Progenitor cell of endocrine pancreas (in vitro differentiated cells): ENCODE measurements around the gene CEP170B. TPM values are rescaled to one million over a fixed set of nuclear protein-coding genes. Genes with fewer than 3 reads are reported as not detected.
A peak's percentile ranks its signal among the peaks of the same experiment; 100 is the strongest.
"Not testable (repeated sequence)": the region's sequence is repeated elsewhere in the genome, so short reads cannot be mapped to it uniquely, and the experiment has no call there.

Experiments
- DNase-seq: peaks from one replicate; pipeline ENCODE4 v3.0.0; 2021; ENCODE audit warnings: low spot score; ENCODE audit not compliant: unreplicated experiment
- H3K27ac Mint-ChIP-seq: 2 replicates; pipeline ENCODE4 v1.8.0; 2021; ENCODE audit warnings: mild to moderate bottlenecking, moderate library complexity, mixed read lengths
- H3K27me3 Mint-ChIP-seq: 2 replicates; pipeline ENCODE4 v1.8.0; 2021; ENCODE audit warnings: mixed read lengths
- H3K36me3 Mint-ChIP-seq: 2 replicates; pipeline ENCODE4 v1.8.0; 2022; ENCODE audit warnings: mixed read lengths; ENCODE audit not compliant: insufficient read depth
- H3K4me1 Mint-ChIP-seq: 2 replicates; pipeline ENCODE4 v1.8.0; 2021; ENCODE audit warnings: low read depth, mixed read lengths
- H3K4me3 Mint-ChIP-seq: 2 replicates; pipeline ENCODE4 v1.8.0; 2021; ENCODE audit warnings: low read depth, mild to moderate bottlenecking, moderate library complexity, mixed read lengths
- H3K9me3 Mint-ChIP-seq: 2 replicates; pipeline ENCODE4 v1.8.0; 2021; ENCODE audit warnings: low read depth, mixed read lengths
- total RNA-seq: library from RNA; stranded (reverse); gene quantifications from 2 replicates; pipeline ENCODE4 v1.2.1, GENCODE V29; 2021
- TF ChIP-seq, protein P1 (sequence below): fragments of 200-600 bp; sonication (generic); IDR thresholded peaks from one replicate; pipeline ENCODE4 v1.5.0; 2021; ENCODE audit warnings: antibody characterized with exemption, mild to moderate bottlenecking; ENCODE audit not compliant: unreplicated experiment

Gene CEP170B
- total RNA-seq, 1 donor from 2014 or later: 48.9 TPM

- TF ChIP-seq, protein P1, sequence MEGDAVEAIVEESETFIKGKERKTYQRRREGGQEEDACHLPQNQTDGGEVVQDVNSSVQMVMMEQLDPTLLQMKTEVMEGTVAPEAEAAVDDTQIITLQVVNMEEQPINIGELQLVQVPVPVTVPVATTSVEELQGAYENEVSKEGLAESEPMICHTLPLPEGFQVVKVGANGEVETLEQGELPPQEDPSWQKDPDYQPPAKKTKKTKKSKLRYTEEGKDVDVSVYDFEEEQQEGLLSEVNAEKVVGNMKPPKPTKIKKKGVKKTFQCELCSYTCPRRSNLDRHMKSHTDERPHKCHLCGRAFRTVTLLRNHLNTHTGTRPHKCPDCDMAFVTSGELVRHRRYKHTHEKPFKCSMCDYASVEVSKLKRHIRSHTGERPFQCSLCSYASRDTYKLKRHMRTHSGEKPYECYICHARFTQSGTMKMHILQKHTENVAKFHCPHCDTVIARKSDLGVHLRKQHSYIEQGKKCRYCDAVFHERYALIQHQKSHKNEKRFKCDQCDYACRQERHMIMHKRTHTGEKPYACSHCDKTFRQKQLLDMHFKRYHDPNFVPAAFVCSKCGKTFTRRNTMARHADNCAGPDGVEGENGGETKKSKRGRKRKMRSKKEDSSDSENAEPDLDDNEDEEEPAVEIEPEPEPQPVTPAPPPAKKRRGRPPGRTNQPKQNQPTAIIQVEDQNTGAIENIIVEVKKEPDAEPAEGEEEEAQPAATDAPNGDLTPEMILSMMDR: no peak
- no peak for DNase-seq
- no peaks in the 10 kb centered on the region for H3K27me3 Mint-ChIP-seq
- H3K27ac Mint-ChIP-seq: no peak overlapping the region
- peaks cover 3% of the 10 kb centered on the region for H3K36me3 Mint-ChIP-seq
- no peaks in the 10 kb centered on the region for H3K4me1 Mint-ChIP-seq
- no peaks in the 10 kb centered on the region for H3K9me3 Mint-ChIP-seq
- no peak overlapping the region for H3K4me3 Mint-ChIP-seq
Measured at GRCh38 chr14:104888489-104889374, 23.7 kb downstream of the CEP170B start.

DNA sequence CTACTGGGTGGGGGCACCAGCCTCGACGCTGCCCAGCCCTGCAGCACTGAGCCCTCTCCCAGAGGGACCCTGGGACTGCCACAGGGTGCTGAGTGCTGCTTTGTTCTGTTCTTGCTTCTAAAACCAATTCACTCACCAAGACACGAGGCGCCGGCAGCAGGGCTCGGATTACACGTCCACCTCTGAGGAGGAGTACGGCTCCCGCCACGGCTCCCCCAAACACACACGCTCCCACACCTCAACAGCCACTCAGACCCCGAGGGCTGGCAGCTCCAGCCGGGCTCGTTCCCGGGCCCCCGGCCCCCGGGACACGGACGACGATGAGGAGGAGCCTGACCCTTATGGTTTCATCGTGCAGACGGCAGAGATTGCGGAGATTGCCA lies 24.3 kb downstream of the CEP170B start:
- Mint-ChIP-seq H3K9me3 (no peaks in the 10 kb centered on the region), H3K36me3 (peaks cover 3% of the 10 kb centered on the region), H3K27ac (no peak overlapping the region), H3K27me3 (no peaks in the 10 kb centered on the region), H3K4me3 (no peak overlapping the region), H3K4me1 (no peaks in the 10 kb centered on the region)
- DNase-seq: no peak
- TF ChIP-seq, protein P1: no peak

- H3K9me3 Mint-ChIP-seq, H3K27ac Mint-ChIP-seq, H3K27me3 Mint-ChIP-seq, H3K4me3 Mint-ChIP-seq, H3K4me1 Mint-ChIP-seq, DNase-seq, H3K36me3 Mint-ChIP-seq: not testable (repeated sequence)
Measured at GRCh38 chr14:104890292-104890691, 25.2 kb downstream of the CEP170B start.

DNA sequence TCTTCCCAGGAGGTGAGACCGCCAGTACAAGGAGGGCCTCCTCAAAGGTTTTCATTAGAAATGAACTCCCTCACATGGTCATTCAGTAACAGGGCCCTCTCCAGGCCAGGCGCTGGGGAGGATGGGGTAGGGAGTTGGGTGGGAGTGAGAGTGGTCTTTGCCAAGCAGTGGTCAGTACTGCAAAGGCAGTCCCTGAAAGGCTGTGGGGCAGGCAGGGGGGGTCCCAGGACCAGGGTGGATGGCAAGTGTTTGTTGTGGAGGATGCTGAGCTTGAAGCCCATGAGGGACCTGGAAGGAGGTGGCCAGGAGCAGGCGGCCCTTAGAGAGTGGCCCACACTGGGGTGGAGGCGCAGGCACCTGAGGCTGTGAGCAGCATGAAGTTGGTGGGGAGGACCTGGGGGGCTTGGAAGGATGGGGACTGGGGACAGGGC lies 26.1 kb downstream of the CEP170B start:
- TF ChIP-seq, protein P1: no peak
- H3K9me3 Mint-ChIP-seq: no peaks in the 10 kb centered on the region
- peak overlapping the region; percentile 52 for H3K27ac Mint-ChIP-seq
- H3K36me3 Mint-ChIP-seq: peaks cover 3% of the 10 kb centered on the region
- no peaks in the 10 kb centered on the region for H3K4me1 Mint-ChIP-seq
- H3K4me3 Mint-ChIP-seq: no peak overlapping the region
- H3K27me3 Mint-ChIP-seq: no peaks in the 10 kb centered on the region
- DNase-seq: no peak

DNA sequence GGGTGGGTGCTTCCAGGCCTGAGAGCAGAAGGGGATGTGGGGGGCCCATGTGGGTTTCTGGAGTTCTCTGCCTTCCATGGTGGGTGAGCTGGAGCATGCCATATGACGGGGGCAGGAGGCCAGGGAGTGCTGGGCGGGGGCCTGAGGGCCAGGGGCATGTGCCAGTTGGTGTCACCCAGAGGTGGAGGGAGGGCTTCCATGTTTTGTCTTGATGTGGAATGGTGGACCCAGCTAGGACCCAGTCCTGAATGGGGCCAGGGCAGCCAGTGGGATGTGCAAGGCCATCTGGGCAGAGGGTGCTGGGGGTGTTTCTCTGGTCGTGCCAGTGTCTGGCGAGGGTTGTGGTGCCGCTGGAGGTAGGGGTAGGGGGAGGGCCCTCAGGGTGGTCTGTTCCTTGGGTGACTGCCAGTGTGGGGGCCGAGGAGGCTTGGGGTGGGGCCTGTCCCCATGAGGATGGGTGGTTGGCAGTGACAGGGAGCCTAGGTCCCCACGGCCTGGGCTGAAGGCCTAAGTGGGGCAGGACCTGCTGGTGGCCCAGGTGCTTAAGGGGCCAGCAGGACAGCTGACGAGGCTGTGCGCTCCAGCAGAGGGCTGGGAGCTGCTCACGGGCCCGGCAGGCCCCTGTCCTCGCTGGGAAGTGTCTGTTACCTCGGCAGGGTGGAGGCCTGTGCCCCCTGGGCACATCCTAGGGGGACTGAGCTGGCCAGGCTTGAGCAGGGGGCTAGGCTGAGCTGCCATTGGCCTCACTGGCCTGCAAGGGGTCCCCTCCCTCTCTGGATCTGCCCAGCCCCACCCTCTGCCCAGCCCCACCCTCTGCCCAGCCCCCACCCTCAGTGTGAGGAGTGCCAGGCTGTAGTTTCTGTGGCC lies 26.8 kb downstream of the CEP170B start:
- Mint-ChIP-seq H3K4me1 (peaks cover 2% of the 10 kb centered on the region), H3K27me3 (no peaks in the 10 kb centered on the region), H3K9me3 (no peaks in the 10 kb centered on the region), H3K27ac (no peak overlapping the region), H3K36me3 (peaks cover 3% of the 10 kb centered on the region), H3K4me3 (no peak overlapping the region)
- no peak for DNase-seq
- TF ChIP-seq, protein P1: no peak
